Measurements from ENCODE around the gene TTC4. TPM values are rescaled to one million over a fixed set of nuclear protein-coding genes. Genes with fewer than 3 reads are reported as not detected.

The TTC4 gene
- 23.8 TPM for polyA plus RNA-seq (2013, experiment 1 of 2)
- 21.2 TPM for polyA plus RNA-seq (2013, experiment 2 of 2)

- Histone ChIP-seq H3K9me3 (ENCODE audit: insufficient read depth, low read depth, low read length) (no peaks in the 10 kb centered on the region), H3K27ac (ENCODE audit: low read depth, low read length) (peak within 1 kb of the TSS; percentile 65), H3K27me3 (ENCODE audit: insufficient read depth, low read length) (no peaks in the 10 kb centered on the region), H3K9ac (ENCODE audit: low read depth, low read length) (peak within 1 kb of the TSS; percentile 86), H3K4me3 (ENCODE audit: low read length) (peak within 1 kb of the TSS; percentile 87), H3K36me3 (ENCODE audit: insufficient read depth, low read length) (peaks cover 36% of the 10 kb centered on the region), H3K4me1 (ENCODE audit: insufficient read depth, low read length) (no peaks in the 10 kb centered on the region)
- WGBS, result 4% methylated on average over 51 of the region's 51 CpGs
Observed at GRCh38 chr1:54715493-54716298, at the start of gene TTC4. Gene TTC4 (plus strand): TSS chr1:54715861. CDS start chr1:54715909, 48 bp downstream.

- Histone ChIP-seq H3K4me3 (ENCODE audit: low read length) (no peak overlapping the region), H3K27ac (ENCODE audit: low read depth, low read length) (no peak overlapping the region), H3K27me3 (ENCODE audit: insufficient read depth, low read length) (no peaks in the 10 kb centered on the region), H3K36me3 (ENCODE audit: insufficient read depth, low read length) (no peaks in the 10 kb centered on the region), H3K4me1 (ENCODE audit: insufficient read depth, low read length) (no peaks in the 10 kb centered on the region), H3K9ac (ENCODE audit: low read depth, low read length) (no peak overlapping the region), H3K9me3 (ENCODE audit: insufficient read depth, low read depth, low read length) (no peaks in the 10 kb centered on the region)
- WGBS, result 91% methylated on average over 6 of the region's 6 CpGs
Observed at GRCh38 chr1:54666333-54666732, 49.3 kb upstream of the TTC4 start.

GRCh38 chr1:54667797-54668196 is 47.9 kb upstream of the TTC4 start:
- Histone ChIP-seq H3K27ac (ENCODE audit: low read depth, low read length) (no peak overlapping the region), H3K36me3 (ENCODE audit: insufficient read depth, low read length) (no peaks in the 10 kb centered on the region), H3K4me3 (ENCODE audit: low read length) (no peak overlapping the region), H3K9ac (ENCODE audit: low read depth, low read length) (no peak overlapping the region), H3K4me1 (ENCODE audit: insufficient read depth, low read length) (no peaks in the 10 kb centered on the region), H3K9me3 (ENCODE audit: insufficient read depth, low read depth, low read length) (no peaks in the 10 kb centered on the region), H3K27me3 (ENCODE audit: insufficient read depth, low read length) (no peaks in the 10 kb centered on the region)
- WGBS, result 83% methylated on average over 2 of the region's 2 CpGs

GRCh38 chr1:54668567-54668966 is 47.1 kb upstream of the TTC4 start:
- Histone ChIP-seq H3K9ac (ENCODE audit: low read depth, low read length) (no peak overlapping the region), H3K9me3 (ENCODE audit: insufficient read depth, low read depth, low read length) (no peaks in the 10 kb centered on the region), H3K27me3 (ENCODE audit: insufficient read depth, low read length) (no peaks in the 10 kb centered on the region), H3K4me1 (ENCODE audit: insufficient read depth, low read length) (no peaks in the 10 kb centered on the region), H3K4me3 (ENCODE audit: low read length) (no peak overlapping the region), H3K27ac (ENCODE audit: low read depth, low read length) (no peak overlapping the region), H3K36me3 (ENCODE audit: insufficient read depth, low read length) (no peaks in the 10 kb centered on the region)
- 87% methylated on average over 2 of the region's 2 CpGs for WGBS

- H3K36me3 ChIP-seq (ENCODE audit: insufficient read depth, low read length), result no peaks in the 10 kb centered on the region
- H3K9ac ChIP-seq (ENCODE audit: low read depth, low read length), result no peak overlapping the region
- H3K4me1 ChIP-seq (ENCODE audit: insufficient read depth, low read length), result no peaks in the 10 kb centered on the region
- H3K27ac ChIP-seq (ENCODE audit: low read depth, low read length), result no peak overlapping the region
- WGBS, result 36% methylated on average over 6 of the region's 6 CpGs
- no peak overlapping the region for H3K4me3 ChIP-seq (ENCODE audit: low read length)
- no peaks in the 10 kb centered on the region for H3K27me3 ChIP-seq (ENCODE audit: insufficient read depth, low read length)
- no peaks in the 10 kb centered on the region for H3K9me3 ChIP-seq (ENCODE audit: insufficient read depth, low read depth, low read length)
Observed at GRCh38 chr1:54671985-54672608, 43.6 kb upstream of the TTC4 start.

GRCh38 chr1:54678776-54679643 is 36.7 kb upstream of the TTC4 start:
- H3K4me3 ChIP-seq (ENCODE audit: low read length), result no peak overlapping the region
- no peaks in the 10 kb centered on the region for H3K9me3 ChIP-seq (ENCODE audit: insufficient read depth, low read depth, low read length)
- no peaks in the 10 kb centered on the region for H3K4me1 ChIP-seq (ENCODE audit: insufficient read depth, low read length)
- no peaks in the 10 kb centered on the region for H3K27me3 ChIP-seq (ENCODE audit: insufficient read depth, low read length)
- 78% methylated on average over 17 of the region's 17 CpGs for WGBS
- H3K36me3 ChIP-seq (ENCODE audit: insufficient read depth, low read length), result no peaks in the 10 kb centered on the region
- H3K9ac ChIP-seq (ENCODE audit: low read depth, low read length), result no peak overlapping the region
- H3K27ac ChIP-seq (ENCODE audit: low read depth, low read length), result no peak overlapping the region

GRCh38 chr1:54679706-54680105 is 36.0 kb upstream of the TTC4 start:
- H3K9ac ChIP-seq (ENCODE audit: low read depth, low read length), result no peak overlapping the region
- WGBS, result 86% methylated on average over 7 of the region's 7 CpGs
- no peak overlapping the region for H3K27ac ChIP-seq (ENCODE audit: low read depth, low read length)
- no peaks in the 10 kb centered on the region for H3K27me3 ChIP-seq (ENCODE audit: insufficient read depth, low read length)
- no peaks in the 10 kb centered on the region for H3K4me1 ChIP-seq (ENCODE audit: insufficient read depth, low read length)
- H3K4me3 ChIP-seq (ENCODE audit: low read length), result no peak overlapping the region
- H3K36me3 ChIP-seq (ENCODE audit: insufficient read depth, low read length), result no peaks in the 10 kb centered on the region
- H3K9me3 ChIP-seq (ENCODE audit: insufficient read depth, low read depth, low read length), result no peaks in the 10 kb centered on the region

GRCh38 chr1:54680387-54680786 is 35.3 kb upstream of the TTC4 start:
- 83% methylated on average over 8 of the region's 8 CpGs for WGBS
- no peaks in the 10 kb centered on the region for H3K27me3 ChIP-seq (ENCODE audit: insufficient read depth, low read length)
- no peaks in the 10 kb centered on the region for H3K9me3 ChIP-seq (ENCODE audit: insufficient read depth, low read depth, low read length)
- no peaks in the 10 kb centered on the region for H3K4me1 ChIP-seq (ENCODE audit: insufficient read depth, low read length)
- no peak overlapping the region for H3K4me3 ChIP-seq (ENCODE audit: low read length)
- H3K27ac ChIP-seq (ENCODE audit: low read depth, low read length), result no peak overlapping the region
- H3K9ac ChIP-seq (ENCODE audit: low read depth, low read length), result no peak overlapping the region
- no peaks in the 10 kb centered on the region for H3K36me3 ChIP-seq (ENCODE audit: insufficient read depth, low read length)

GRCh38 chr1:54681358-54681757 is 34.3 kb upstream of the TTC4 start:
- no peak overlapping the region for H3K27ac ChIP-seq (ENCODE audit: low read depth, low read length)
- no peaks in the 10 kb centered on the region for H3K36me3 ChIP-seq (ENCODE audit: insufficient read depth, low read length)
- no peak overlapping the region for H3K9ac ChIP-seq (ENCODE audit: low read depth, low read length)
- no peaks in the 10 kb centered on the region for H3K27me3 ChIP-seq (ENCODE audit: insufficient read depth, low read length)
- H3K4me3 ChIP-seq (ENCODE audit: low read length), result no peak overlapping the region
- no peaks in the 10 kb centered on the region for H3K4me1 ChIP-seq (ENCODE audit: insufficient read depth, low read length)
- H3K9me3 ChIP-seq (ENCODE audit: insufficient read depth, low read depth, low read length), result no peaks in the 10 kb centered on the region

GRCh38 chr1:54683453-54683852 is 32.2 kb upstream of the TTC4 start:
- H3K4me3 ChIP-seq (ENCODE audit: low read length), result no peak overlapping the region
- no peaks in the 10 kb centered on the region for H3K4me1 ChIP-seq (ENCODE audit: insufficient read depth, low read length)
- H3K9me3 ChIP-seq (ENCODE audit: insufficient read depth, low read depth, low read length), result no peaks in the 10 kb centered on the region
- H3K9ac ChIP-seq (ENCODE audit: low read depth, low read length), result no peak overlapping the region
- H3K27me3 ChIP-seq (ENCODE audit: insufficient read depth, low read length), result no peaks in the 10 kb centered on the region
- 91% methylated on average over 6 of the region's 6 CpGs for WGBS
- H3K36me3 ChIP-seq (ENCODE audit: insufficient read depth, low read length), result no peaks in the 10 kb centered on the region
- H3K27ac ChIP-seq (ENCODE audit: low read depth, low read length), result no peak overlapping the region

- 85% methylated on average over 4 of the region's 4 CpGs for WGBS
- Histone ChIP-seq H3K9ac (ENCODE audit: low read depth, low read length) (no peak overlapping the region), H3K4me3 (ENCODE audit: low read length) (no peak overlapping the region), H3K9me3 (ENCODE audit: insufficient read depth, low read depth, low read length) (no peaks in the 10 kb centered on the region), H3K27me3 (ENCODE audit: insufficient read depth, low read length) (no peaks in the 10 kb centered on the region), H3K36me3 (ENCODE audit: insufficient read depth, low read length) (no peaks in the 10 kb centered on the region), H3K4me1 (ENCODE audit: insufficient read depth, low read length) (no peaks in the 10 kb centered on the region), H3K27ac (ENCODE audit: low read depth, low read length) (no peak overlapping the region)
Observed at GRCh38 chr1:54685335-54685905, 30.2 kb upstream of the TTC4 start.
